GM19025 (cell line): ENCODE results near the gene ZNF605.
"Not testable (repeated sequence)": the region's sequence is repeated elsewhere in the genome, so short reads cannot be mapped to it uniquely, and the experiment has no call there.

Experiments used
- ATAC-seq: cut with Tn5 transposase; IDR thresholded peaks from one replicate; pipeline ENCODE4 v1.9.1; 2021; ENCODE audit warnings: mild to moderate bottlenecking, low read depth, moderate library complexity; ENCODE audit not compliant: unreplicated experiment

The ZNF605 gene

DNA sequence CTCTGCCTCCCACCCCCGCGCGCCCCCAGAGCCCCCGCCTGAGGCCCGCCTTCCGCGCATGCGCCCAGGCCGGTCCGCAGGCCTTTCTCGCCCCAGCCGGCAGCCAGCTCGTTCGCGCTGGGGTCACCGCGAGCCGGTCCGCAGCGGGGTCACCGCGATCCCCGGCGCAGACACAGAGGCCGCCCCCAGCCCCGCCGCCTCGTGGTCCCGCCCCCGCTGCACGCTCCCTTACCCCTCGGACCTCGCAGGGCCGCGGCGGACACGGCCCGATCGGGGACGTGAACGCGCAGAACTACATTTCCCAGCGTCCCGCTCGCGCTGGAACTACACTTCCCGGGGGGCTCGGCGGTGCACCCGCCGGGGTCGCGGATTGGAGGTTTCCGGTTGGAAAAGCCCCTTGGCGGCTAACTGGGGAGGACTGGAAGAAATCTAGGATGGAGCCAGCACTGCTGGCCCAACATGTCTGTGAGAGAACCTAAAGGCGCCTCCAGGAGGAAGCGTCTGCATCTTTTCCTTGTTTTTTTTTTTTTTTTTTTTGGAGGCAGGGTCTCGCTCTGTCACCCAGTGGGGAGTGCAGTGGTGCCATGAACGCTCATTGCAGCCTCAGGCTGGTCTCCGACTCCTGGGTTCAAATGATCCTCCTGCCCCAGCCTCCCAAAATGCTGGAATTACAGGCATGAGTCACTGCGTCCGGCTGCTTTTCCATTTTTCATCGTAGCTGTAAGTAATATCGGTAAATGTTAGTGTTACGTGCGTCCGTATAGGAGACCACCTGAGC, at the start of gene ZNF605:
TSS of gene ZNF605 (minus strand) at position 296 of the 778 bp plus-strand sequence. CDS start 10,671 bp downstream, outside the sequence.
- ATAC-seq, result peak; percentile 95

DNA sequence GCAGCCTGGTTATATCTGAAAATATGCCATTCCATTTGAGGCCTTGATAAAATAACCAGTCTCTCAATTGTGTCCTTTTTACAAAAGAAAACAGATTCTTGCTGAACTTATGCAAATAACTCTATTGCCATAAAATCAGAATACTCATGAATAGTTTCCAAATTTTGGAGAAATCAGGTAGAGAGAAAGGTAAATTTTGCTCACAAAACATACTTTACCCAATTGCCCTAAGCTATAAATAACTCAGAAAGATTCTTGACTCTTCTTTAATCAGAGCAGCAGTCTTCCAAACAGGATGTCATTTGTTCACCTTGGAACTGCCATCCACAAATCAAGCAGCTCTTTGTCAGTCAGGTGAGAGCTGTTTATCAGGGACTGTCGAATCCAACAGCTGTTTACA, 42.6 kb upstream of the ZNF605 start:
- ATAC-seq, result no peak

DNA sequence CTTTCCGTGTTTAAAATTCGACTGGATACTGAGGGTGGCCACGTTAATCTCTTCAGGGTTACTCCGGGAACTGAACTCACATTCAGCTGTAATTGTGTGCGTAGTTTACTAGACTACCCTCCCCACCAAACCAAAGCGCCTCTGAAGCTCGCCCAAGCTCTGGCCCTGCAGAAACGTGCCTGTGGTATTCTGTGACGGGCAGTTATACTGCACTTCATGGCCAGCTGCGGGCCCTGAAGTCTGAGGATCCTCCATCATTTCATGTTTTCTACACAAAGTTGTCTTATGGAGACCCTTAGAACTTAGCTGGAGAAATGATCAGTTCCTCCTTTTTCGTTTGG, 30.7 kb upstream of the ZNF605 start:
- ATAC-seq, result no peak

DNA sequence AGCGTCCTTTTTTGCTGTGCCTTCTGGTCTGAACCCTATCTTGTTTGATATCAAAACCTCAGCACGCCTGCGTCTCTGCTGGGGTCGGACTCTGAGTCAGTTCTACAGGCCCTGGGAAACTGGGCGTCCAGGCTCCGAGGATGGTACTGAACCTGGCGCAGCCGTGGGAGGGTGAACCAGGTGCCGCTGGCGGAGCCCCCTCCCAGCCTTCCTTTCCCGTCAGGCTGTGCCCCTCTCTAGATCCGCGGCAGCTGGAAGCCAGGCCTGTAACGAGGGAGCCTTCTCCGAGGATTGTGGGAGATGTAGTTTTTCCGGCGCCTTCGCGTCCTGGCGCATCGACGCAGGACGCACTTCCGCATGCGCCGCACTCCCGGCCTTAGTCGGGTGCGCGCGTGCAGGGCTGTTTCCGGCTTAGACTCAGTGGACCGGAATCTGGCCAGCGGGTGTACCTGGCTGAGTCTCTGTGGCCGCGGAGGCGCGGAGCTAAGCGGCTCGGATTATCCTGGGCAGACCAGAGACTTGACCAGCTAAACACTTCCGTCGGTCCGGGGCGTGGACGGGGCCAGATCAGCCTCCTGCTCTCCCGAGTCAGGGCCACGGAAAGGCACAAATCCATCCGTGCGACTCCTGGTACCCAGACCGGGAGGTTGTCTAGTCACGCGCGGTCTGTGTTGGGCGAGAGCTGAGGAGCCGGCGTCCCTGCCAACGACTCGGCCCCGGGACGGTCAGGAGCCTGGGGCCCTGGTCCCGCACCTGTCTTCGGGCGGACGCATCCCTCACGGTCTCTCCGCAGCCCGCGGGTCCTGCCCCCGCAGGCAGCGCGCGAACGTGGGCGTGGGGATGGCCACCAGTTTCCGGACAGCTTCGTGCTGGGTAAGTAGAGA, 30.1 kb upstream of the ZNF605 start, which contains the start of gene ZNF26:
TSS of gene ZNF26 (plus strand) at position 367 of the 884 bp plus-strand sequence. CDS start at position 841, 474 bp downstream.
- peak; percentile 99 for ATAC-seq

DNA sequence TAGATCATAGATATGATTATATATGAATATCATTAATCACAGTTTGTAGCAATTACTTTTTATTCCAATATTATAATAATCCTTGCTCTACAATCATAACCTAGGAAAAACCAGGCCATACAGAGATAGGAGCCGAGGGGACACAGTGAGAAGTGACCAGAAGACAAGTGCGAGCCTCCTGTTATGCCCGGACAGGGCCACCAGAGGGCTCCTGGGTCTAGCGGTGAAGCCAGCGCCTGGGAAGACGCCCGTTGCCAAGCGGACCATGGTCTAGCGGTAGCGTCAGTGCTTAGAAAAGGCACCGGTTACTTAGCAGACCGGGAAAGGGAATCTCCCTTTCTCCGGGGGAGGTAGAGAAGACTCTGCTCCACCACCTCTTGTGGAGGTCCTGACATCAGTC, 20.8 kb upstream of the ZNF605 start:
- ATAC-seq, result not testable (repeated sequence)

DNA sequence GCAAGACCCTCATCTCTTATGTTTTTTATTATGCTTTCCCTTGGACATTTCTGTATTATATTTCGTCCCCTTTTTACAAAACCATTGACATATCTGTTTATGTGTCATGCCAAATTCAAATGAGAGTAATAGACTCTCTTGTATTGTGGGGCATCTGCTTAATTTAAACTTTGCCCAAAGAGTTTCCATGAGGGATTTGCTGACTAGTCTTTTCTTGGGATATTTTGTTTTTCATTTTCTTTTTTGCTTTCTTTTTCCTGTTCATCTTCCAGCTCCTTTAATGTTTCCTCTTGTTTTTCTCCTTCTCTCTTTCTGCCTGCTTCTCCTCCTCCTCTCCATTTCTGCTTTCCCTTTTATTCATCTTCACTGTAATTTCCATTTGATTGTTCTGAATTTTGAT, 16.3 kb upstream of the ZNF605 start:
- no peak for ATAC-seq

DNA sequence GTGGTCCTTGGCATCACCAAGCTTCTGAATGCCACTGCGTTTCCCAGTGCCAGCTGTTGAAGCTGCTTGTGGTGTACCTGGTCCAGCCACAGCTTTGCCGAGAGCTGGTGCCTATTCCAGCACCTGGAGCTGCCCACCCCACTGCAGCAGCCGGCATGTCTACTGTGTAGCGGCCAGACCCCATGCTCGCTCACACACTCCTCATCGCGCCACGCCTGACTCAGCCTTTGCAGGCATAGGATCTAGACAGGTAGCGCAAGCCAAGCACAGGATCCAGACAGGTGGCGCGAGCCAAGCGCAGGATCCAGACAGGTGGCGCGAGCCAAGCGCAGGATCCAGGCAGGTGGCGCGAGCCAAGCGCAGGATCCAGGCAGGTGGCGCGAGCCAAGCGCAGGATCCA, 11.6 kb upstream of the ZNF605 start:
- no peak for ATAC-seq

DNA sequence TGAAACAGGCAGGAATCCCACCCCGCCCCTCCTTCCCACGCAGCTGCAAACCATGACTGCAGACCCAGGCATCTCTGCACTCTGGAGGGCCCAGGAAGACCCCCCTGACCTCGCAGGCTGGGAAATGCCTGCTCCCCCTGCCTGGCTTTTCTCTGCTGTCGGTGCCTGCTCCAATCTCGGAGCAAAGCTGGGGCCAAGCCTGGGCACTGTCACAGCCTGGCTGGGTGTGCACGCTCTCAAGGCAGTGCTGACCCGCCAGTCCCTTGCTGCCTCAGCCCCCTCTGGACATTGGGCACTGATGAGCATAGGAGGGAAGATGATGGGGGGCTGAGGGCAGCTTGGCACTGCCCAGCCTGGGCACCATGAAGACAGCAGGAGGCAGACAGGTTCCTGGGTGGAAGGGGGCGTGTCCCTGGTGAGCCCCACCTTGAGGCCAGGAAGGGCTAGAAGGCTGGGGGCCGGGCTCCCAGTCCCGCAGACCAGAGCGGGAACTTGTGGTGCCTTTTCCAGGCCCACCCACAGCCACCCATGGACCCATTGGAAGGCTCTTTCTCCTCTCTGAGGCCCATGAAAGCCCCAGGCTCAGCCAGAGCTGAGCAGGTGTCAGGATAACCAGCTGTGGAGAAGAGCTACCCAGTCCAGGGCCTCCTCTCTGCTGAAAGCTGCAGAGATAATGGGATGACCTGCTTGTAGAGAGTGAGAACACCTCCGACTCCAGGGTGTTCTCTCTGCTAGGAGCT, 10.7 kb upstream of the ZNF605 start:
- ATAC-seq, result no peak

DNA sequence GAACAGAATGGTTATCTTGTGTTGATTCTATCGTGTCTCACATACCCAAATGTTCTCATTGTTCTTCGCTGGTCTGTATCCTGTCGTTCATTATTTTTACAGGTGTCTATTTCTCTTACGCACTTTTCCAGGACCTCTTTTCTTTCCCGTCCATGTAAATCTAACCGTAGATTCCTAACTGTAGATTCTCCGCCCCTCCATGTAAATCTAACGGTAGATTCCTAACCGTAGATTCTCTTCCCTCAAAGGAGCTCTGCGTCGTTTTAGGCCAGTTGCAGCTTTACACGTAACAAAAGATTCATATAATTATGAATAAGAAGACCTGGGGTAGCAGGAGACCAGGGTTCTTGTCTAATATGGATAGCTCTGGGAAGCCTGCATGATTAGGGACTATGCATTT, 9.7 kb upstream of the ZNF605 start:
- ATAC-seq, result no peak

DNA sequence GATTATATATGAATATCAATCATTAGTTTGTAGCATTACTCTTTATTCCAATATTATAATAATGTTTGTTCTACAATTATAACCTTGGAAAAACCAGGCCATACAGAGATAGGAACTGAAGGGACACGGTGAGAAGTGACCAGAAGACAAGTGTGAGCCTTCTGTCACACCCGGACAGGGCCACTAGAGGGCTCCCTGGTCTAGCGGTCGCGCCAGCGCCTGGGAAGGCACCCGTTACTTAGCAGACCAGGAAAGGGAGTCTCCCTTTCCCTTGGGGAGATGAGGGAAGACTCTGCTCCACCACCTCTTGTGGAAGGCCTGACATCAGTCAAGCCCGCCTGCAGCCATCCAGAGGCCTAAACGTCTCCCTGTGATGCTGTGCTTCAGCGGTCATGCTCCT, 7.8 kb upstream of the ZNF605 start:
- ATAC-seq, result not testable (repeated sequence)

DNA sequence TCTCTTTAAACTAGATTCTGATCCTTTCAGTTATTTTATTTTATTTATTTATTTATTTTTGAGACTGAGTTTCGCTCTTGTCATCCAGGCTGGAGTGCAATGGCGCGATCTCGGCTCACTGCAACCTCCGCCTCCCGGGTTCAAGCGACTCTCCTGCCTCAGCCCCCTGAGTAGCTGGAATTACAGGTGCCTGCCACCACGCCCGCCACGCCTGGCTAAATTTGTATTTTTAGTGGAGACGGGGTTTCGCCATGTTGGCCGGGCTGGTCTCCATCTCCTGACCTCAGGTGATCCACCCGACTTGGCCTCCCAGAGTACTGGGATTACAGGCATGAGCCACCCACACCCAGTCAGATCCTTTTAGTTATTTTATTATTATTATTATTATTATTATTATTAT, 5.7 kb upstream of the ZNF605 start:
- not testable (repeated sequence) for ATAC-seq

DNA sequence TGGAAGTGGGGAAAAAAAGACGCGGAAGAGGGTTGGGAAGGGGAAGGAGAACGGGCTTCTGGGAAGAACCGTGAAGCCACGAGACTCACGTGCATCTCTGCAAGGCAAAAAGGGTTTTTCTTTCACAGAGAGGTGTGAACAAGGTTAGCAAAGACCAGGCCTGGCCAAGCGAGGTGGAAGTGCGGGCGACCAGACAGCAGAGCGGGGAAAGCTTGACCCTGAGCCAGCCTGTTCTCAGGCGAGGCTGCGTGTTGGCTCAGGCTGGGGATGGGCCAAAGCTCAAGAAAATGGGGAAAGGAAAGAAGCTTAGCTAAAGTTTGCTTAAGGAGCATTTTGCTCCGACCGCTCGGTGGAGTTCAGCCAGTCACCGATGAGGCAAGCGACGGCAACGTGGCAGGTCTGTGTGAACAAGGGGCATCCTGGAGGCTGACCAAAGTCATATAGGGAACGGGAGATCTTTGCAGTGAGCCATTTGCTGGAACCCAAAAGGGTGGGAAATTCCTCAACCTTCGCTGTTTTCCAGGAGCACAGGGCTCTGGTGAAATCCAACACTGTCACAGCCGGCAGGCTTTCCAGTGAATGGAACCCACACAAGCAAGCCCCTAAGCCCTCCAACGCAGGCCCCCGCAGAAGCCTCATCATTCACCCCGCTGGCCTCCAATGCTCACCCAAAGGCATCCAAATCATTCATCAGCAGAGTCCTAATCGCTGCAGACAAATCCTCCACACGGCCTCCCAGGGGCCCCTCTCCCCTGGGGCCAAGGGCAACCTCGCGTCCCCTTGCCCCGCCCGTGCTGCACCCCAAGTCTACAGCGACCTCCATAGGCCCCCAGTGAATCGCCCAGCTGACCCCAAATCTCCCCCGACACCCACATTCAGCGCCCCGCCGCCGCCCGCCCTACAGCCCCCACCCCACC, 754 bp downstream of the ZNF605 start:
- no peak for ATAC-seq

DNA sequence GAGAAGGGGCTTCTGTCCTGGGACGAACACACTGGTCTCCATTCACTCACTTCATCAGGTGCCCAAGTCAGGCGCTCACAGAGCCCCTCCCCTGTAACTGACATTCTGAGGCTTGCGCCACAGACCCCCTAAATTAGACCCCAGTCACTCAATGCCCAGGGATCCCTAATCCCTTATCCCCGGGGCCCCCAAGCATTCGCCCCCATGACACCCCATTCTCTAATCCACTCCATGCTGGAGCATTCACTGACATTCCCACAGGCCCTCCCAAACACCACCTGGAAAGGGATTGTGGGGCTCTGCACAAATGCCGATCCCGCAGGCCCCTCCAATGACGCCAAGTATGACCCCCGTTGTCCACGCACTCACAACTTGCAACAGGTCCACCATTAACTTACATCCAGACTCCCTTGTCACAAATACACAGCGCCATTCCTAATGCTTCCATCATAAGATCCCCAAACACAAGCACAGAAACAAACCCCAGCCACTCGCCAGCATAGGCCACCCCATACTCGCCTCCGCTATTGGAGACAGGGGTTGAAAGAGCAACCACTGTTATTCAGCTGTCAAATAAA, 1.5 kb downstream of the ZNF605 start:
- ATAC-seq, result no peak

DNA sequence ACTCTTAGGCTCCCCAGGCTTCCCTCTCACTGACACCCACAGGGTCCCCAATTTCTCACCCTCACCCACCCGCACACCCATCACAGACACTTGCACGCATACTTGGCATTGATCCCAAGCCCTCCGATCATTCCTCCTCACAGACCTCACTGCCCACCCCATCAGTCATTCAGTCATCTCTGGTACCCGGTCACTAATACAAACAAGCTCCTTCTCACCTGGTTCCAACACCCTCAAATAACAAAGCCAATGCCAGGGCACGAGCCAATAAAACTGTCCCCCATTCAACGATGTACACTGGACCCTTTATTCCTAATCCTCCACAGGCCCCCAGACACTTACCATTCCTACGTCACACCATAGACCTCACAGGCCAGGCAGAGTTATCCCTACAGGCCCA, 2.3 kb downstream of the ZNF605 start:
- no peak for ATAC-seq

DNA sequence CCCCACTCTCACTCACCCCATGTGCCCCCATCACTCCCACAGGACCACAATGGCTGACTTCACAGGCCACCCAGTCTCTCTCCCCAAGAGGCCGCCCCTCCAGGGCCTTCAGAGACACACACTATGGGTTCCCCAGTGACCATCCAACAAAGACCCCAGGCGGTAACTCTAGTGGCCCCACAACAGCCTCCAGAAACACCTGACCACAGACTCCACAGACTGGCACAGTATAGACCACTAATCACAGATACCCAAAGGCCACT, 3.0 kb downstream of the ZNF605 start:
- no peak for ATAC-seq

DNA sequence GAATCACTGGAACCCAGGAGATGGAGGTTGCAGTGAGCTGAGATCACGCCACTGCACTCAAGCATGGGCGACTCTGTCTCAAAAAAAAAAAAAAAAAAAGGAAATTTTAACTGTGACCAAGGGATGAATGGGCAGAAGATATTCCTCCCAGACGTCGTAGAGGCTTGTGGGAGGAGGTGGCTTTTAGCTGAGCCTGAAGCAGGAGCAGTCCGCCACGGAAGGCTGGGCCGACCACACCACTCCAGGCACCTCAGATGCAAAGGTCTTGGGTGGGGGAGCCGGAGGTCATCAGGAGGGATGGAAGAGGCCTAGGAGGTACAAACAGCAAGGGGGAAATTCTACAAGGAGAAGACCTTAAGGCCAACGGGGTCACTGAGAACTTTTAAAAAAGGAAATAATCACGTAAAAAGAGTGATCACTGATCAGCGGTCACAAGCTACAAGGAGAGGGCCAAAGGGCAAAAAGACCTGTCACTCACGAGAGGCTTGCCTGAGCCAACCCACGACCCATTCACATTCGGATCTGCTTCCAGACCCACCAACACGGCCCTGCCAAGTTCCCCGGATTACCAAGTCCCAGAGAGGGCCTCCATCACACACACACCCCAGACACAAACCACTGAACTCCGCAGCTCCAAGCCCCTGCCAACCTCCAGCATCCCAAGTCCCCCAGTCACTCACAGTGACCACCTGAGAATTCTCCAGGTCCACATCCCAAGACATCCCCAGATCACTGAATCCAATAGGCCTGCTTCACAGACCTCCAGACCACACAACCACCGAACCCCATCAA, 3.5 kb downstream of the ZNF605 start:
- ATAC-seq, result no peak

DNA sequence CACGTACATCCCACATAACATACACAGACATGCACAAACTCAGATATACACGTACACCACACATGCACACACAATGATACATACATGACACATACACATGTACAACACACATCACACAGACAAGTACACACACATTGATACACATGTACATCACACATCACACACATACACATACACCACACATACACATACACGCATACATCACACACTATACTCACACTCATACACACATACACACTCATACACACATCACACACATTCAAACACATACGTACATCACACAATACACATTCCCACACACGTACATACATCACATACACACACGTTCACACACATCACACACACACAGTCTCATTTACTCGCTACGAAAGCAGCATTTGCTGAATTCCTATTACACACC, 4.5 kb downstream of the ZNF605 start:
- ATAC-seq, result no peak

DNA sequence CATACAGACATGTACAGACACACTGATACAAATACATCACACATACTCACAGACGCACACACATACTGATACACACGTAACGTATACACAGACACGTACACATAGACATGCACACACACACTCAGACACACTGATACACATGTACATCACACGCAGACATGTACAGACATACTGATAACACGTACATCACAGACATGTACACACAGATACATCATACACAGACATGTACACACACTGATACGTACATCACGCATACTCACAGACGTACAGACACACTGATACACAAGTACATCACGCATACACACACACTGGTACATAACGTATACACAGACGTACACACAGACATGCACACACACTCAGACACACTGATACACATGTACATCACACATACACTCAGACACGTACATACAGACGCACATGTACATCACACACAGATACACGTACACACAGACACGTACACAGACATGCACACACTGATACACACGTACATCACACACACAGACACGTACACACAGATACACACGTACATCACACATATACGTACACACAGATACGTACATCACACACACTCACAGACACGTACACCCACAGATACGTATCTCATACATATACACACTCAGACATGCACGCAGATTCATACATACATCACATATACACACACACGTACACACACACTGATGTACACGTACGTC, 5.1 kb downstream of the ZNF605 start:
- no peak for ATAC-seq
